ENCODE results near the gene LACTB. TPM values are rescaled to one million over a fixed set of nuclear protein-coding genes. Genes with fewer than 3 reads are reported as not detected.

LACTB gene
- total RNA-seq, result 10 to 100 TPM; 22.8 to 36.9 TPM
- 10 to 100 TPM; 13.1 to 38.1 TPM for polyA plus RNA-seq
- long read RNA-seq, donor 1, transcript LACTB-201 (6 exons, 1,972 nt), result major isoform, 6 of 7 reads
- long read RNA-seq, donor 1, partial matches to known transcripts, result 0 of 7 reads
- long read RNA-seq, donor 1, other reads (novel, unspliced or antisense), result 0 of 7 reads
- long read RNA-seq, donor 2, partial matches to known transcripts, result 0 of 1 reads
- long read RNA-seq, donor 2, other reads (novel, unspliced or antisense), result 0 of 1 reads
- long read RNA-seq, donor 3, partial matches to known transcripts, result 0 of 1 reads
- long read RNA-seq, donor 3, other reads (novel, unspliced or antisense), result 0 of 1 reads
- long read RNA-seq, donor 4, partial matches to known transcripts, result 0 of 2 reads
- long read RNA-seq, donor 4, other reads (novel, unspliced or antisense), result 0 of 2 reads
- long read RNA-seq, donor 5, partial matches to known transcripts, result 0 of 5 reads
- long read RNA-seq, donor 5, other reads (novel, unspliced or antisense), result 0 of 5 reads

DNA sequence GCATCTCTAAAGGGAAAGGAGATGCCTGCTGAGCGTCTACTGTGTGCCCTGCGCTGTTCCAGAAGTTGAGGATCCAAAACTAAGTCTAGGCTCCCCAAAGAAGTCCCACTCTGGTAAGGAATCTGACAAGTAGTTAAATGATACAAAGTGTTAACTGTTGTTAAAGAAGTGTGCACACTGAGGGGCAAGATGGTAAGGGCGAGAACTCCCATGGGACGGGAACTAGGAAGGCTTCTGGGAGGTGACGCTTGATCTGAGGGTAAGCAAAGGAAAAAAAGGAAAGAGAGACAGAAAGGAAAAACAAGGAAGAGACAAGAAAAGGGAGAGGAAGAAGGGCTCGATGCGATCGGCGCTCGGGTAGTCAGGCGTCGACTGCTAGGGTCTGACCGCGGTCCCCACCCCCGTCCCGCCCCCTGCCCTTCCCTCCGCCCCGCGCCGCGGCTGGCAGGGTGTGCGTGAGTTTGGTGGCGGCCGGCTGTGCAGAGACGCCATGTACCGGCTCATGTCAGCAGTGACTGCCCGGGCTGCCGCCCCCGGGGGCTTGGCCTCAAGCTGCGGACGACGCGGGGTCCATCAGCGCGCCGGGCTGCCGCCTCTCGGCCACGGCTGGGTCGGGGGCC is at the start of gene LACTB:
Gene LACTB, plus strand, starts transcription at position 480 of the 620 bp plus-strand sequence. Its CDS starts 11 bp downstream, at position 491.
- DNase-seq, result peak; percentile 94 to 96 (median 94)
- ATAC-seq (ENCODE audit: insufficient read depth, low FRiP score), result peak; percentile 96
- Histone ChIP-seq H3K27ac (ENCODE audit: low read depth in 1 of 2, low read length in 1 of 2) (peak within 1 kb of the TSS; percentile 94 to 99), H3K4me3 (peak within 1 kb of the TSS; percentile 96), H3K4me1 (ENCODE audit: control insufficient read depth in 5 of 5, insufficient read depth in 5 of 5, low read length in 5 of 5) (peaks cover 0 to 9% (median 0%) of the 10 kb centered on the region in 5 donors), H3K9ac (ENCODE audit: insufficient read depth in 1 of 2, low read length in 2 of 2) (peak within 1 kb of the TSS in 1 of 2 donors; percentile 57), H3K36me3 (ENCODE audit: control insufficient read depth in 4 of 4, insufficient read depth in 4 of 4, low read length in 4 of 4) (peaks cover 0 to 8% (median 4%) of the 10 kb centered on the region in 4 donors), H3K9me3 (ENCODE audit: control insufficient read depth in 4 of 4, insufficient read depth in 3 of 4, low read length in 3 of 4) (peaks cover 0 to 2% (median 0%) of the 10 kb centered on the region in 4 donors), H3K27me3 (ENCODE audit: control insufficient read depth in 3 of 3, insufficient read depth in 3 of 3, low read length in 2 of 3) (no peaks in the 10 kb centered on the region)
- WGBS, 2 donors, result 3 to 7% methylated on average over 24 to 40 of the region's 40 CpGs
- TF ChIP-seq, protein P1, sequence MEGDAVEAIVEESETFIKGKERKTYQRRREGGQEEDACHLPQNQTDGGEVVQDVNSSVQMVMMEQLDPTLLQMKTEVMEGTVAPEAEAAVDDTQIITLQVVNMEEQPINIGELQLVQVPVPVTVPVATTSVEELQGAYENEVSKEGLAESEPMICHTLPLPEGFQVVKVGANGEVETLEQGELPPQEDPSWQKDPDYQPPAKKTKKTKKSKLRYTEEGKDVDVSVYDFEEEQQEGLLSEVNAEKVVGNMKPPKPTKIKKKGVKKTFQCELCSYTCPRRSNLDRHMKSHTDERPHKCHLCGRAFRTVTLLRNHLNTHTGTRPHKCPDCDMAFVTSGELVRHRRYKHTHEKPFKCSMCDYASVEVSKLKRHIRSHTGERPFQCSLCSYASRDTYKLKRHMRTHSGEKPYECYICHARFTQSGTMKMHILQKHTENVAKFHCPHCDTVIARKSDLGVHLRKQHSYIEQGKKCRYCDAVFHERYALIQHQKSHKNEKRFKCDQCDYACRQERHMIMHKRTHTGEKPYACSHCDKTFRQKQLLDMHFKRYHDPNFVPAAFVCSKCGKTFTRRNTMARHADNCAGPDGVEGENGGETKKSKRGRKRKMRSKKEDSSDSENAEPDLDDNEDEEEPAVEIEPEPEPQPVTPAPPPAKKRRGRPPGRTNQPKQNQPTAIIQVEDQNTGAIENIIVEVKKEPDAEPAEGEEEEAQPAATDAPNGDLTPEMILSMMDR (IDR thresholded peaks at IDR 0.05; ENCODE audit: control extremely low read depth, extremely low read depth), result no peak

- peaks cover 0 to 29% (median 14%) of the 10 kb centered on the region in 4 donors for H3K36me3 ChIP-seq (ENCODE audit: control insufficient read depth in 4 of 4, insufficient read depth in 4 of 4, low read length in 4 of 4)
- no peak overlapping the region for H3K4me3 ChIP-seq
- ATAC-seq (ENCODE audit: insufficient read depth, low FRiP score), result no peak
- TF ChIP-seq, protein P1 (IDR thresholded peaks at IDR 0.05; ENCODE audit: control extremely low read depth, extremely low read depth), result no peak
- WGBS, 2 donors, result 75 to 92% methylated on average over 3 of the region's 3 CpGs
- no peak overlapping the region for H3K9ac ChIP-seq (ENCODE audit: insufficient read depth in 1 of 2, low read length in 2 of 2)
- H3K4me1 ChIP-seq (ENCODE audit: control insufficient read depth in 5 of 5, insufficient read depth in 5 of 5, low read length in 5 of 5), result peaks cover 0 to 17% (median 9%) of the 10 kb centered on the region in 5 donors
- H3K27me3 ChIP-seq (ENCODE audit: control insufficient read depth in 3 of 3, insufficient read depth in 3 of 3, low read length in 2 of 3), result no peaks in the 10 kb centered on the region
- no peak overlapping the region for H3K27ac ChIP-seq (ENCODE audit: low read depth in 1 of 2, low read length in 1 of 2)
- H3K9me3 ChIP-seq (ENCODE audit: control insufficient read depth in 4 of 4, insufficient read depth in 3 of 4, low read length in 3 of 4), result no peaks in the 10 kb centered on the region
- DNase-seq, result no peak
Measured at GRCh38 chr15:63072023-63072650, 49.5 kb upstream of the LACTB start.

DNA sequence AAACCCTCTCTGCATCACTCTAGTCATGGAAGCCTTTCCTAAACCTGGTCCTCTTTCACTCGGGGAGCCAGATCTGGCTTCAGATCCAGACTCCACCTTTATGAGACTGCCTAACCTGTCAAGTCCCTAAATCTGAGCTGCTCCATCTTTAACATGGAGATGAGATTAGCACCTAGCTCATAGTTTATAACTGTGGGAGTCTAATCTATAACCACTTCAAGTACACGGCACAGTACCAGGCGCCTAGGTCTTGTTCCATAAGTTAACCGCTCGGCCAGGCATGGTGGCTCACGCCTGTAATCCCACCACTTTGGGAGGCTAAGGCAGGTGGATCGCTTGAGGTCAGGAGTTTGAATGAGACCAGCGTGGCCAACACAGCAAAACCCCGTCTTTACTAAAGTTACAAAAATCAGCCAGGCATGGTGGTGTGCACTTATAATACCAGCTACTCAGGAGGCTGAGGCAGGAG is 48.8 kb upstream of the LACTB start:
- WGBS, 2 donors, result 91 to 98% methylated on average over 9 of the region's 9 CpGs
- TF ChIP-seq, protein P1 (IDR thresholded peaks at IDR 0.05; ENCODE audit: control extremely low read depth, extremely low read depth), result no peak
- ATAC-seq (ENCODE audit: insufficient read depth, low FRiP score), result no peak
- H3K27me3 ChIP-seq (ENCODE audit: control insufficient read depth in 3 of 3, insufficient read depth in 3 of 3, low read length in 2 of 3), result no peaks in the 10 kb centered on the region
- no peaks in the 10 kb centered on the region for H3K9me3 ChIP-seq (ENCODE audit: control insufficient read depth in 4 of 4, insufficient read depth in 3 of 4, low read length in 3 of 4)
- no peak overlapping the region for H3K9ac ChIP-seq (ENCODE audit: insufficient read depth in 1 of 2, low read length in 2 of 2)
- no peak for DNase-seq
- no peak overlapping the region for H3K27ac ChIP-seq (ENCODE audit: low read depth in 1 of 2, low read length in 1 of 2)
- H3K36me3 ChIP-seq (ENCODE audit: control insufficient read depth in 4 of 4, insufficient read depth in 4 of 4, low read length in 4 of 4), result peaks cover 0 to 23% (median 11%) of the 10 kb centered on the region in 4 donors
- H3K4me3 ChIP-seq, result no peak overlapping the region
- H3K4me1 ChIP-seq (ENCODE audit: control insufficient read depth in 5 of 5, insufficient read depth in 5 of 5, low read length in 5 of 5), result peaks cover 0 to 24% (median 9%) of the 10 kb centered on the region in 5 donors
